ENCODE data around the gene DNAJC13.

The DNAJC13 gene

DNA sequence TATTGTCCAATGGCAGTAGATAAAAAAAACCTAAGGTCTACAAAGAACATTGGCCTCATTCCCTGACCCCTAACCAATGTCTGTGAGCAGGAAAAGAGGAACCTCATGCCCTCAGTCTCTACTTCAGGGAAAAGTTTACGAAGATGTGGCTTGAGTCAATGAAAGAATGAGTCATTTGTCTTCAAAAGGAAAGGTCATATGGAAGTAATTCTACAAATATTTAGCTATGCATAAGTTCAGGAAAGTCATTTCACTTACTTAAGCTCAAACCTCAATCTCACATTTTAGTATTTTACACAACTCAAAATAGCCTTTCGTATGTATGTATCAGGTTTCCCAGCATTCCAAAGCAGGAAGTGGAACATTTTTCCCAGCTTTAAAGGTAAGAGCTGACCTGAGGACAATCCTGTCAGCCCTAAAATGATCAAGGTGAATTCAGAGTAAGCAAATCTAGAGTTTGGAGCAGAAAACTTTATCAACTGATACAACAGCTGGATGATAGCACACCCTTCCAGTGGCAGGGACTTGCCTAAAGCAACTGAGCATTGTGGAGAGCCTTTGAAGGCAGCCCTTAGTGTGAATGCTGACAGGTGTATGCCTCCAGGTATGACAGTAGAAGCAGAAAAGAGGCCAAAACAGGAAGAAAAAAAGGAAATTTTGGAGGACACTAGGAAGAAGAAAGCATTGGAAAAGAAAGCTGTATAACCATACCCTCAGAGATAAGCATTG, 125.9 kb downstream of the DNAJC13 start:
- DNase-seq (ENCODE audit: insufficient read length, low spot score) (no peak), FAIRE-seq (no peak)
- TF ChIP-seq CTCF (IDR thresholded peaks at IDR 0.05; ENCODE audit: insufficient read depth, missing control alignments) = no peak

- no peak for TF ChIP-seq CTCF (IDR thresholded peaks at IDR 0.05; ENCODE audit: insufficient read depth, missing control alignments)
- FAIRE-seq = no peak
Observed at GRCh38 chr3:132544130-132544529, 126.8 kb downstream of the DNAJC13 start.

DNA sequence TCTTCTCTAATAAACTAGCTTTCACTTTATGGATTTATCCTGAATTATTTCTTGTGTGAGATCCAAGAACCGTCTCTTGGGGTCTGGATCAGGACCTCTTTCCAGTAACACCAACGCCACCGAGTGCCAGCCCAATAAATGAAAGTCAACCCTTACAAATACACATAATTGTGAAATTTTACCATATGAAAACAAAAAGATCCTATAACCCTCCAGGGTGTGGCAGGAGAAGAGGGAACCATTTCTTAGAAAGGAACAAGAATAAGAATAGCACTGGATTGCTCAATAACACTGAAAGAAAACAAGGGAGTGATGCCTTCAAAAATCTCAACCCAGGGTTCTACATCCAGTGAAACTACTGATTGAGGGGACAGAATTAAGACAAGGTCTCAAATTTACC, 128.2 kb downstream of the DNAJC13 start:
- DNase-seq (ENCODE audit: insufficient read length, low spot score) (no peak), FAIRE-seq (no peak)
- no peak for TF ChIP-seq CTCF (IDR thresholded peaks at IDR 0.05; ENCODE audit: insufficient read depth, missing control alignments)

More at GRCh38 chr3:132544130-132544529, 126.8 kb downstream of the DNAJC13 start:
- DNase-seq (ENCODE audit: insufficient read length, low spot score) = no peak

DNA sequence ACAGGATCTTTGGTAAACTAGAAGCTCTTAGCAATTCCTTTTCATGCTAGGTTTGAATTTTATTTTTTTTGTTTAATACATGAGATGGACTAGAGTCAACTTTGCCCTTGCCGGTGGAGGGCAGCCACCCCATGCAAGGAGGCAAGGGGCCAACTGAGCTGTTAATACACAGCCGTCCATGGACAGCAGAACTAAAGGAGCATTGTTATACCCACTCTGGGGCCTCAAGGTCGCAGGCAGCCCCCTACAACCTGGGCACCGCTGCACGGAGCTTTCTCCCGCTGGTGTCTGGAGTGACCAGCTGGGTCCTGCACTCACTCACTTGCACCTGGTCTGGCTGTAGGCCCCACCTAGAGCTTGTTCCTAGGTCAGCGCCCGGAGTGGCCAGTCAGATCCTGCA, 131.9 kb downstream of the DNAJC13 start:
- TF ChIP-seq CTCF (IDR thresholded peaks at IDR 0.05; ENCODE audit: insufficient read depth, missing control alignments) = no peak
- no peak for FAIRE-seq
- DNase-seq (ENCODE audit: insufficient read length, low spot score) = no peak

- no peak for TF ChIP-seq CTCF (IDR thresholded peaks at IDR 0.05; ENCODE audit: insufficient read depth, missing control alignments)
- DNase-seq (ENCODE audit: insufficient read length, low spot score) (no peak), FAIRE-seq (no peak)
Observed at GRCh38 chr3:132549890-132550578, 132.7 kb downstream of the DNAJC13 start.

DNA sequence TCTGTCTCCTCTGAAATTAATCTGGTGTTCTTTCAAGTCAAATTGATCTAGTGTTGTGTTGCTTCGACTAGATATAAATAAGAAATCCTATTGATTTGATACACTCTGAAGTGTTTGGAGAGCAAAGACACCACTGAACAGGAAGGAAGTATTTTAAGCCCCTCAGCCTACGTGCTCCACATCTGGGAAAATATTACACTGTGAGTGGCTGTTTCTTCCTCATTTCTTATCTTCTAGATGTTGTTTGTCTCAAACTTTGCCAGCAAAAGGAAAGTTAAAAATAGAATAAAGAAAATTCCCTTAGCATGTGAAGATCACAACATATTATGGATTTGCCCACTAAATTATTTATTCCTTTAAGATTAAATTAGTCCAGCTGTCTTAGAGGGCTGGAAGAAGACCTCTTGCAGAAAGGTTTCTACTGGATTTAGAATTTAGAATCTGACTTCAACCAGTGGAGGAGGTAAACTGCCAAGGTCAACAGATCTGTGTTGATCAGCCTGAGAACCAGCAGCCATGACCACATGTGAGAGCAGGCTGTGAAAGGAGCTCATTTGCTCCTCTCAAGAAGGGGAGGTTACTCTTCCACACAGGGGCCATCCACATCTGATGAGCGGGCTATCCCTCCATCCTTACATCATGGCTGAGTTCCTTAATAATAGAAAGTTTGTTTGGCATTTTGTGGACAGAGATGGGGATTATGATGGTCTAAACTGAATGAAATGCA, 133.4 kb downstream of the DNAJC13 start:
- DNase-seq (ENCODE audit: insufficient read length, low spot score) (no peak), FAIRE-seq (no peak)
- no peak for TF ChIP-seq CTCF (IDR thresholded peaks at IDR 0.05; ENCODE audit: insufficient read depth, missing control alignments)

Data from D721Med (cell line).